Dendritic cell treated with granulocyte-macrophage colony-stimulating factor and Interleukin-4, amounts not matched to agents 40 ng/mL and 50 ng/mL, for 4 days (primary cell): ENCODE measurements around the gene TMPRSS2.

Source experiments
- H3K27ac Mint-ChIP-seq: one replicate; pipeline ENCODE4 v1.8.0; 2022; ENCODE audit warnings: mild to moderate bottlenecking, mixed read lengths
- H3K27me3 Mint-ChIP-seq: one replicate; pipeline ENCODE4 v1.8.0; 2022; ENCODE audit warnings: mild to moderate bottlenecking, mixed read lengths
- H3K36me3 Mint-ChIP-seq: one replicate; pipeline ENCODE4 v1.8.0; 2022; ENCODE audit warnings: low read depth, mixed read lengths
- H3K4me1 Mint-ChIP-seq: one replicate; pipeline ENCODE4 v1.8.0; 2022; ENCODE audit warnings: low read depth, mixed read lengths
- H3K4me3 Mint-ChIP-seq: one replicate; pipeline ENCODE4 v1.8.0; 2022; ENCODE audit warnings: mild to moderate bottlenecking, moderate library complexity, mixed read lengths
- H3K9me3 Mint-ChIP-seq: one replicate; pipeline ENCODE4 v1.8.0; 2022; ENCODE audit warnings: mixed read lengths
- intact Hi-C: fragments of 100-400 bp; cut with micrococcal nuclease; formaldehyde crosslinking; loops from one replicate; pipeline ENCODE4 v1.15.0; 2022

The TMPRSS2 gene

DNA sequence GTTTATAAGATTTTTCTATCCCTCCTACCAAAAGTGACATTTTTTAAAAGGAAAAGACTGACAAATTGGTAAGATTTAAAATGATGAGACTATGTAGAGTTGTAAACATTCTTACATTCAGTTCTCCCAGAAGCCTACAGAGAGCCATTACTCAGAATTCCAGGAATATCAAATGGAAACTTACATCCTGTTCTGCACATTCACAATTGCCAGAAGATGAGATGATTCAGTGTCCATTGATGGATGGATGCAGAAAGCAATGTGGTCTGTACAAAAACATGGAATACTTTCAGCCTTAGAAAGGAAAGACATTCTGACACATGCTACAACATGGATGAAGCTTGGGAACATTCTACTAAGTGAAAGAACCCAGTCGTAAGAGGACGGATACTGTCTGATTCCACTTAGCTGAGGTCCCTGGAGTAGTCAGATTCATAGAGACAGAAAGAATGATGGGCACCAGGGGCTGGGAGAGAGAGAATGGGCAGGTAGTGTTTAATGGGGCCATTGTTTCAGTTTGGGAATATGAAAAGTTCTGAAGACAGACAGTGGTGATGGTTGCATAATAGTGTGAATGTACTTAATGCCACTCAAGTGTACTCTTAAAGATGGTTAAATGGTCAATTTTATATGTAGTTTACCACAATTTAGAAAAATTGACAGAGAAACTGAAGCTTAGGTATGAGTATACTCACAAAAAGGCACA, 65.3 kb downstream of the TMPRSS2 start:
- Mint-ChIP-seq H3K4me1 (peaks cover 9% of the 10 kb centered on the region), H3K4me3 (no peak overlapping the region), H3K9me3 (no peaks in the 10 kb centered on the region), H3K27me3 (no peaks in the 10 kb centered on the region), H3K36me3 (peaks cover 58% of the 10 kb centered on the region), H3K27ac (no peak overlapping the region)
- intact Hi-C loops, result no loop called here

DNA sequence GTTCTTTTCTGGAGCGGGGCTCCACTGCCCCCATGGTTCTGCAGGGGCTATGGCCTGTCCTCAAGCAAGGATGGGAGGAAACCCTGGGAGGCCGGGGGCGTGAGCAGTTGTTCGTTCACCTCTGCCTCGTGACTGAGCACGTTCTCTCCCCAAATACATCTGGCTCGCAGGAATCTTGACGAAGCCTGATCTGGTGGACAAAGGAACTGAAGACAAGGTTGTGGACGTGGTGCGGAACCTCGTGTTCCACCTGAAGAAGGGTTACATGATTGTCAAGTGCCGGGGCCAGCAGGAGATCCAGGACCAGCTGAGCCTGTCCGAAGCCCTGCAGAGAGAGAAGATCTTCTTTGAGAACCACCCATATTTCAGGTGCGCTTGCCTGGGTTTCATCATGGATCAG, 66.4 kb downstream of the TMPRSS2 start:
- Mint-ChIP-seq H3K4me3 (no peak overlapping the region), H3K27ac (no peak overlapping the region), H3K36me3 (peaks cover 56% of the 10 kb centered on the region), H3K4me1 (peaks cover 9% of the 10 kb centered on the region), H3K9me3 (no peaks in the 10 kb centered on the region), H3K27me3 (no peaks in the 10 kb centered on the region)
- intact Hi-C loops, result no loop called here

DNA sequence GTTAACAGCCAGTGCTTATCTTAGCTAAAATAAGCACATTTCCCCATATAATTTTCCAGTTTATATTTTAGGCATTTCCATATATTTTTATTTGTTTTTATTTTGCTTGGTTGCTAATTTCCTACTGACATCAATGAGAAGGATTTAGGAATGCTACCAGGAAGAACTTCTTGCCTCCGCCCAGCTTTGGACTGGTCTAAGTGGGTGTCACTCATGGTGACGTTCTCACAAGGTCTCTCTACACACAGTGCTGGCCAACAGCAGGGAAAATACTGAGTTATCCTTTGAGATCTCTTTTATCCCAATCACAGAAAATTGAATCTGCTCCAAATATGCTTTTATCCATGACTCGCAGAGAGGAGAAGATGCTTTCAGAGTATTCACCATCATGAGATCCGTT, 68.7 kb downstream of the TMPRSS2 start:
- intact Hi-C loops, result no loop called here

DNA sequence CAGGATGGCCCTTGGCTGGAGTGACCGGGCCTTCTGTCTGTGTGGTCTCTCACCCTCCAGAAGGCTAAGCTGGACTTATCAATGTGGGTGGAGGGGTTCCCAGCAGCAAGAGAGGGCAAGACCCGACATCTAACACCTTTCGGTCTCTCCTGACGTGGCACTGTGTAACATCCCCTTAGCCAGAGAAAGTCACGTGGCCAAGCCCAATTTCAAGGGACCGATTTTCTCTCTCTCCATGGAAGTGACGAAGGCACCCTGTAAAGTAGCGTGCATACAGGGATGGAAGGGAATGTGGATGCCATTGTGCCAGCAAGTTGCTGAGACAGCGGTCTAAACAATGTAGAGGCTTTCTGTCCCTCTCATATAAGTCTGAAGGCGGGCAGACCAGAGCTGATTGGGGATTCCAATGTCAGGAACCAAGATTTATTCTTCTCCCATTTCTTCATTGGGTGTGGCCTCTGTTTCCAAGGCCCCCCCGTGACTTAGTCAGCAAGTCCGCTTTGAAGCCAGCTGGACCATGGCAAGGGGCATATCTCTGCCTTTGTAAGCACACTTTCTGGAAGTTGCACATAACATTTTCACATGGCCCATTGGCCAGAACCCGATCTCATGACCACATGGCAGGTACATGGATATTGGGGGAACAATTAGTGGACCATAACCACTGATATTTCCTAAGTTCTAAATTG, 69.4 kb downstream of the TMPRSS2 start:
- Mint-ChIP-seq H3K9me3 (peaks cover 20% of the 10 kb centered on the region), H3K4me1 (peaks cover 9% of the 10 kb centered on the region), H3K4me3 (no peak overlapping the region), H3K36me3 (peaks cover 65% of the 10 kb centered on the region), H3K27ac (no peak overlapping the region), H3K27me3 (no peaks in the 10 kb centered on the region)
- intact Hi-C loops, result no loop called here

More for the DNA sequence above, 68.7 kb downstream of the TMPRSS2 start:
- H3K27me3 Mint-ChIP-seq, result no peaks in the 10 kb centered on the region
- H3K4me3 Mint-ChIP-seq, result no peak overlapping the region
- H3K9me3 Mint-ChIP-seq, result peaks cover 17% of the 10 kb centered on the region
- H3K4me1 Mint-ChIP-seq, result peaks cover 9% of the 10 kb centered on the region
- H3K27ac Mint-ChIP-seq, result no peak overlapping the region
- peaks cover 63% of the 10 kb centered on the region for H3K36me3 Mint-ChIP-seq

DNA sequence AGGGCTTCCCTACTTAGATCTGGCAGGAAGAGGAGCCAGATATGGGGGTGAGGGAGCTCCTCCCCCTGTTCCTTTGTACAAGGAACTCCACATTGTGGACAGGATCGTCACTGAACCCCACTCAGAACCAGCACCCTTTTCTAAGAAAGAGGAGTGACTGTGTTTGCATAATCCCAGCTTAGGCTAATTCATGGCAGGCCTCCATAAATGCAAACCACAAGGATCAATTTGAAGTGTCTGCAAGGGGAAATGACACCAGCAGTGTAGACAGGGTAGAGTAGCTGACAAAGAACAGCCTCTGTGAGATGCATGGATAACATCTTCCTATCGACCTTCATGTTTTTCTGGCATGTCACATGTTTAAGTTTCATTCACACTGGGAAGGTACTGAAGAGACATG, 70.2 kb downstream of the TMPRSS2 start:
- Mint-ChIP-seq H3K27me3 (no peaks in the 10 kb centered on the region), H3K4me1 (peaks cover 9% of the 10 kb centered on the region), H3K9me3 (peaks cover 20% of the 10 kb centered on the region), H3K27ac (no peak overlapping the region), H3K36me3 (peaks cover 73% of the 10 kb centered on the region), H3K4me3 (no peak overlapping the region)
- intact Hi-C loops, result no loop called here

DNA sequence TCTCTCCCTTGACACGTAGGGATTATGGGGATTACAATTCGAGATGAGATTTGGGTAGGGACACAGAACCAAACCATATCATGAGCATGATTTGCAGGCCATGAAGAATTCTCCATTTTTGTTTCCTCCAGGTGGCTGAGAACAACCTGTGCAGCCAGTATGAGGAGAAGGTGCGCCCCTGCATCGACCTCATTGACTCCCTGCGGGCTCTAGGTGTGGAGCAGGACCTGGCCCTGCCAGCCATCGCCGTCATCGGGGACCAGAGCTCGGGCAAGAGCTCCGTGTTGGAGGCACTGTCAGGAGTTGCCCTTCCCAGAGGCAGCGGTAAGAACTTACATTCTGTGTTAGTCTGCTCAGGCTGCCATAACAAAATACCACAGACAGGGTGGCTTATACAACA, 72.3 kb downstream of the TMPRSS2 start:
- intact Hi-C loops, result no loop called here
- Mint-ChIP-seq H3K36me3 (peaks cover 64% of the 10 kb centered on the region), H3K27me3 (no peaks in the 10 kb centered on the region), H3K27ac (no peak overlapping the region), H3K4me1 (peaks cover 9% of the 10 kb centered on the region), H3K4me3 (no peak overlapping the region), H3K9me3 (peaks cover 20% of the 10 kb centered on the region)

DNA sequence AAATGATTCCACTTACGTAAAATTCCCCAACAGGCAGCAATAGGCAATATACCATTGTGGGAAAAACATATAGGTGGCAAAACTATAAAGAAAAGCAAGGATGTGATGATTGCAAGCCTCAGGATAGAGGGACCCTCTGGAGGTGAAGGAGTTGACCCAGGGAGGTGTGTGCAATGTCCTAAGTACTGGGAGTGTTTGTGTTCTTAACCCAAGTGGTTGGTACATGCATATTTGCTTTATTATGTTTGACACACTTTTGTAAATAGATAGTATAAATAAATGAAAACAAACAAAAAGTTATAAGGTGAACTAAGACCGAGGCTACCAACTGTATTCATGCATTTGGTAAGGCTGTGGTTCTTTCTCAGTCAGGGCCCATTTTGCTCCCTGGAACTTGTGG, 74.4 kb downstream of the TMPRSS2 start:
- Mint-ChIP-seq H3K27ac (no peak overlapping the region), H3K27me3 (no peaks in the 10 kb centered on the region), H3K4me1 (peaks cover 9% of the 10 kb centered on the region), H3K4me3 (no peak overlapping the region), H3K9me3 (peaks cover 20% of the 10 kb centered on the region), H3K36me3 (peaks cover 60% of the 10 kb centered on the region)
- intact Hi-C loops, result no loop called here

DNA sequence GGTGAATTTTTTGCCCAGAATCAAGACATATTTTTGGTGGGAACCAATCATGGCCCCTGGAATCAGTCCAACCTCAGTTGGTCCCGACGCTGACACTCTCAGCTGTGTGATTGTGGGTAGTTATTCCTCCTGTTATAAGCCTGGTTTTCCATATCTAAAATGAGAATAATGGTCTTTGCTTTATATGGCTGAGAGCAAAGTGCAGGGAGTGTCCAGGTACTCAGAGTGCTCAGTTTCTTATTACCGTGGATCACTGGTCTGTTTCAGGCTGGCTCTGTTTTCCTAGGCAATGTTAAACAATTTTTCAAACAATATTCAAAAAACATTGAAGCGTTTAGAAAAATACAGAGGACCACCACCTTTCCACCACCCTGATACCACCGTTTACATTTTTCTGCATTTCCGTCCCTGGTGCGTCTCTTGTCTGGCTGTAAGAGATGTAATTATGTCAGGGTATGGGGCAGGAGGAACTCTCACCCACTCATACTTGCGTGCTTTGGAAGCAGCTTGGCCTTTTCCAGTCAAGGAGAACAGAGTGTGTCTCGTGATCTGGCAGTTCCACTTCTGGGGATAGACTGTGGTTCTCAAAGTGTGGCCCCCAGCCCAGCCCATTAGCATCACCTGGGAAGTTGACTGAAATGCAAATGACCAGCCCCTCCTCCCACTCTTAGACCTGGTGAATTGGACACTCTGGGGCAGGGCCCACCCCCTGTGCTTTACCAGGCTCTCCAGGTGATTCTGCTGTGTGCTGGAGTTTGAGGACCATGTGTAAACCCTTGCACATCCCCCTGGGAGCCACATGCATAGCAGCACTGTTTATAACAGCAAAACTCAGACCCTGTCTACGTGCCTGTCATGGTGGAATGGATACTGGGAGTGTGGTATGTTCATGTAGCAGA, 75.1 kb downstream of the TMPRSS2 start:
- H3K36me3 Mint-ChIP-seq, result peaks cover 53% of the 10 kb centered on the region
- intact Hi-C loops, result no loop called here
- H3K27me3 Mint-ChIP-seq, result peaks cover 3% of the 10 kb centered on the region
- H3K9me3 Mint-ChIP-seq, result peaks cover 20% of the 10 kb centered on the region
- no peak overlapping the region for H3K4me3 Mint-ChIP-seq
- peaks cover 2% of the 10 kb centered on the region for H3K4me1 Mint-ChIP-seq
- no peak overlapping the region for H3K27ac Mint-ChIP-seq

DNA sequence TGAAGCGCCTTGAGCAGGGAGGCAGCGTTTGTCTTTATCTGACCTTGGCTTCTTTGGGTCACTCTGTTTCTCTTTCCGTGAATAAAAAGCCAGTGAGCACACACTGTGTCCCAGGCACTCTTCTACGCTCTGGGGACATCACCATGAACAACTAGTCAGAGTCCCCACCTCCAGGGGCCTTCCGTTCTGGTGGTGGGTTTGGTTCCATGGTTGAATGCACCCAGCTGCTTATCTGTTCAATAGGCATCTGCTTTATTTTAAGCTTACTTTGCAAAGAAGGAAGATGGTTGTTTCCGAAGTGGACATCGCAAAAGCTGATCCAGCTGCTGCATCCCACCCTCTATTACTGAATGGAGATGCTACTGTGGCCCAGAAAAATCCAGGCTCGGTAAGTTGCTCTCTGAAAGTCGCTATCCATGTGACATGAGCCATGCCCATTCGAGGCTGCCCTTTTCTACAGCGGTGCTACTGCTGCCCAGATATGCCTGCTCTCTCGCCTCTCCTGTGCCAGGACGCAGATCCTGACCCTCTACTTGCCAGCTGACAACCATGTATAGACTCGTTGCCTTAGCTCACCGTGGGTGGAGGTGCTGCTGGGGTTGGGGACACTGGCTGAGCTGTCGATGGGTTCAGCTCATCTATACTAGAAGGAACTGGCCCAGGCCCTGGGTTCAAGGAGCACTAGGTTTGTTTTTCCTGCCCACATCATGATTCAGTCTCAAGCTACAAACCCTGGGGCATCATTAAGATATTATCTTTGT, 76.0 kb downstream of the TMPRSS2 start:
- peaks cover 49% of the 10 kb centered on the region for H3K36me3 Mint-ChIP-seq
- H3K9me3 Mint-ChIP-seq, result peaks cover 20% of the 10 kb centered on the region
- H3K4me3 Mint-ChIP-seq, result no peak overlapping the region
- peaks cover 10% of the 10 kb centered on the region for H3K27me3 Mint-ChIP-seq
- no peak overlapping the region for H3K27ac Mint-ChIP-seq
- intact Hi-C loops, result no loop called here
- no peaks in the 10 kb centered on the region for H3K4me1 Mint-ChIP-seq

DNA sequence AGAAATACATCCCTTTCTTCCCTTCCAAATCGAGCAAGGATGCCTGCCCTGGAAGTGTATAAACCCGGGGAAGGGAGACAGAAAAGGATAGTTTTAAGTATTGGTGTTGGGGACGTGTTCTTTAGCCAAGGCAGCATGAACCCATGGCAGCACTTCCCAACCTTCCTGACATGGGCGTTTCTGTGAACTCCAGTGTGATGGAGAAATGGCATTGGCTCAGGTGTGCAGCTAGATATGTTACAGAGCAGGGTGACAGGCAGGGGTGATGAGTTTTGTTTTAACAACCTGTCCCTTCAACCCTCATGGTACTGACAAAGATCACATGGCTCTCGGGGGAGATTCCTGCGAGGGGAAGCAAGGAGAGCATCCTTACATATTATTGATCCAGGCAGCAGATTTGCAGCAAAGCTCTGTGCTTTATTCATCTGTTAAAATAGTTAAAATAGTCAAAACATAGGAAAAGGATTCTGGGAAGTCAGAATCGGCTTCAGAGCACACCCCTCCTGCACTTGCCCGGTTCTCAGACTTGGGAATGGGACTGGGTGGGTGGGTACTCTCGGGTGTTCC, 78.0 kb downstream of the TMPRSS2 start:
- Mint-ChIP-seq H3K27ac (no peak overlapping the region), H3K4me1 (peaks cover 14% of the 10 kb centered on the region), H3K27me3 (peaks cover 24% of the 10 kb centered on the region), H3K4me3 (no peak overlapping the region), H3K36me3 (peaks cover 36% of the 10 kb centered on the region), H3K9me3 (peaks cover 10% of the 10 kb centered on the region)
- intact Hi-C loops, result no loop called here

DNA sequence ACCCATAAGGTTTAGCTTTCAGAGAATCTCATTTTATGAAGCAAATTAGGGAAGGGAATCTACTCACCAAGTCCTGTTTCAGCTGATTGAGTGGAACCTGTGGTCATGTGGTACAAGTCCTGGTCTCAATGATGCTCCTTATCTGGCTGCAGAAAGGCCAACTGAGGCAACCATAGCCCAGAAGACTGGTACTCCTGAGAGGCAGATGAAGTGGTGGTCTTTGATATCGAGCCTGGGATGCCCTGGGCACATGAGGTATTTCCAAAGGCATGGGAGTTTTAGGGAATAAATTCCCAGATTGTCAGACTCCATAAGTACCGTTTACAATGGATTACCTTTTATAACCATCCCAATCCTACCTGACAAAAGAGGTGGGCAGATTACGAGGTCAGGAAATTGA, 78.7 kb downstream of the TMPRSS2 start:
- Mint-ChIP-seq H3K4me1 (peaks cover 18% of the 10 kb centered on the region), H3K27ac (no peak overlapping the region)

DNA sequence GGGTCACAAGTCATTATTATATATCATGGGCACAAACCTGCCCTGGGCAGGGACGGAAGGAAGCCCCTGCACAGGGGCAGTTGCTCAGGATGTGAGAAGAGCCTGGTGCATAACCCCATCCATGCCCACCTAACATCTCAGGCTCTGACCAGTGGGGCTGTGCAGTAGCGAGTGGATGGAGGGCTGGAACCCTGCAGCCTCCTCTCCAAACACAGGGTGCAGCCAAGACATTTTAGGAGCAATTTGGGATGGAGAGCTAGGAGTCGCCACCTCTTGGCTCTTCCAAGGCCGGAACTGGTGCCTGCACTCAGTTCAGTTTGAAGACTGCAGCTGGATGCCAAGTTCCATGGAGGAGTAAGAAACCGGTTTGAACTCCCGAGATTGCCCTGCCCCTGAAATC, 79.1 kb downstream of the TMPRSS2 start:
- peaks cover 22% of the 10 kb centered on the region for H3K4me1 Mint-ChIP-seq
- peaks cover 26% of the 10 kb centered on the region for H3K36me3 Mint-ChIP-seq
- H3K27ac Mint-ChIP-seq, result no peak overlapping the region
- no peak overlapping the region for H3K4me3 Mint-ChIP-seq
- no peaks in the 10 kb centered on the region for H3K9me3 Mint-ChIP-seq
- peaks cover 24% of the 10 kb centered on the region for H3K27me3 Mint-ChIP-seq
- intact Hi-C loops, result no loop called here

More for the DNA sequence above, 78.7 kb downstream of the TMPRSS2 start:
- H3K36me3 Mint-ChIP-seq, result peaks cover 29% of the 10 kb centered on the region
- H3K27me3 Mint-ChIP-seq, result peaks cover 24% of the 10 kb centered on the region
- H3K4me3 Mint-ChIP-seq, result no peak overlapping the region
- intact Hi-C loops, result no loop called here
- H3K9me3 Mint-ChIP-seq, result peaks cover 3% of the 10 kb centered on the region

DNA sequence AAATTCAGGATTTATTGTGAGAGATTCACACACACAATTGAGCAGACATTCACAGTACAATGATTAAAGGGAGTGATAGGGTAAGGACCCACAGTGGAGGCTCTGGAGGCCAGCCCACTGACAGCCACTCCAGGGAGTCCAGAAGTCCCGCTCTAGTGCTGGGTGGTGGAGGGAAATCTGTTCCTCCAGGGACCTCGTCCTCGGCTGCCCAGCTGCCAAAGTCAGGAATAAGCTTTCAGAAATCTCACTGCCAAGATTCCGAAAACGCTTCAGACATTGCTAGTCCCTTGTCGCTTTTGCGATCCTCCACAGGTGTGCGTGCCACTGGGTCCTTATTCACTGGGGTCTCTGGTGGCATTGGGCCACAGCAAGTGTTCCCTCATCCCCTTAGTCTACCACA, 79.6 kb downstream of the TMPRSS2 start:
- Mint-ChIP-seq H3K4me1 (peaks cover 28% of the 10 kb centered on the region), H3K36me3 (peaks cover 23% of the 10 kb centered on the region), H3K9me3 (no peaks in the 10 kb centered on the region), H3K27ac (no peak overlapping the region), H3K27me3 (peaks cover 24% of the 10 kb centered on the region), H3K4me3 (no peak overlapping the region)
- intact Hi-C loops, result no loop called here
